Heart left ventricle (tissue), 16 donors: ENCODE results near the gene SH3GL3. TPM values are rescaled to one million over a fixed set of nuclear protein-coding genes. Genes with fewer than 3 reads are reported as not detected.

ENCODE experiments used
- ATAC-seq, 4 donors: fragments of 200-7000 bp; cut with Tn5 transposase; one replicate each; pipeline ENCODE4 v1.9.1; 2020 to 2022; ENCODE audit warnings: moderate library complexity in 4 of 4, mild to moderate bottlenecking in 3 of 4, moderate number of reproducible peaks in 1 of 4
- DNase-seq, 5 donors: peaks; one replicate each; pipeline ENCODE4 v3.0.0-alpha.2; 2020
- H3K27ac ChIP-seq, 12 donors: fragments of 200-600 bp; sonication (generic) in 4 of 12; one replicate each; pipeline versions ENCODE4 v1.5.0 to v1.8.0; 2016 to 2022; ENCODE audit warnings: mild to moderate bottlenecking in 2 of 12
- H3K27me3 ChIP-seq, 9 donors: fragments of 200-600 bp; sonication (generic) in 2 of 9; one replicate each; pipeline versions ENCODE4 v1.5.1 to v1.8.0; 2016 to 2022; ENCODE audit warnings: mild to moderate bottlenecking in 3 of 9
- H3K36me3 ChIP-seq, 9 donors: fragments of 200-600 bp; sonication (generic) in 2 of 9; one replicate each; pipeline versions ENCODE4 v1.5.0 to v1.8.0; 2018 to 2022; ENCODE audit warnings: mild to moderate bottlenecking in 2 of 9
- H3K4me1 ChIP-seq, 12 donors: fragments of 200-600 bp; sonication (generic) in 4 of 12; one replicate each; pipeline versions ENCODE4 v1.5.0 to v1.8.0; 2016 to 2022; ENCODE audit warnings: mild to moderate bottlenecking in 3 of 12
- H3K4me3 ChIP-seq, 12 donors: fragments of 200-600 bp; sonication (generic) in 4 of 12; one replicate each; pipeline versions ENCODE4 v1.5.0 to v1.8.0; 2017 to 2022; ENCODE audit warnings: mild to moderate bottlenecking in 9 of 12, moderate library complexity in 4 of 12
- H3K9me3 ChIP-seq, 12 donors: fragments of 200-600 bp; sonication (generic) in 4 of 12; one replicate each; pipeline versions ENCODE4 v1.5.0 to v1.8.0; 2016 to 2022; ENCODE audit warnings: mild to moderate bottlenecking in 1 of 12
- POLR2A ChIP-seq, 2 donors: fragments of 450-650 bp; IDR thresholded peaks; one replicate each; pipeline ENCODE4 v1.6.1; 2017; ENCODE audit warnings: antibody characterized with exemption in 2 of 2, mild to moderate bottlenecking in 2 of 2, moderate library complexity in 2 of 2
- WGBS, 4 donors: extraction: QIAGEN DNeasy Blood & Tissue Kit in 2 of 4; methylation state at CpG; one replicate each; pipeline versions ENCODE4 v1.1.5 to v1.1.7; 2013 to 2018; 5-methylcytosine and 5-hydroxymethylcytosine counted together
- intact Hi-C, 10 donors: fragments of 100-400 bp; cut with DNase I; formaldehyde crosslinking; loops; one replicate each; pipeline versions ENCODE4 v1.11.1 to v1.14.2; 2022
- polyA plus RNA-seq, 2 donors: library from polyadenylated mRNA; stranded (reverse); fragments of 200-250 nt; gene quantifications; one replicate each; pipeline ENCODE4 v1.2.3, GENCODE V29; 2013
- total RNA-seq, 9 donors: library from RNA; depleted of rRNA in 2 of 9; stranded (reverse); fragments of >200 nt in 2 of 9; fragmentation: NEBNext Ultra II Directional in 3 of 9; extraction: Animal tissue kit (Norgen Biotek cat#: 25700) in 3 of 9; gene quantifications; one replicate each; pipeline versions ENCODE4 v1.1.0 to v1.2.4, GENCODE V29; 2016 to 2023
- TF ChIP-seq, protein P1 (sequence below), 12 donors: fragments of 200-600 bp; sonication (generic) in 4 of 12; IDR thresholded peaks; one replicate each; pipeline versions ENCODE4 v1.5.0 to v1.8.0; 2018 to 2022; ENCODE audit warnings: antibody characterized with exemption in 12 of 12, mild to moderate bottlenecking in 5 of 12
- donor health status: ischemic (EF 13 %, LVEDD 7.1; RV severe dilation, severe dysfunction).
- donor health status: healthy with polysubstance abuse.
- donor health status: DM: no; HTN: yes; CAD: no.
- donor health status: DM: no; HTN: no; CAD: no.
- donor health status: ischemic (EF 25% LVEDD 6.9; RV normal size, moderate dysfunction).
- donor health status: ischemic (EF 25% LVEDD 5.7; RV mildly dilated, moderate dysfunction).
- donor health status: healthy.
- donor health status: DM: yes; HTN: yes; CAD: no.
- donor health status: ischemic (EF 35%, LVEDD 5.7; RV mildly dilated, moderate dysfunction).
- donor health status: nonischemic (EF 11% LVEDD 7.7; RV severe dilation, severe dysfunction).
- donor health status: DM: yes; HTN: yes; CAD: no.
- donor health status: PGD.
- donor health status: ischemic (EF 29% LVEDD 5.4; RV normal size, mild dysfunction).
- donor health status: nonischemic (EF 23%, LVEDD 6.1; RV moderate dilation, normal function).

SH3GL3 gene
- total and polyA plus RNA-seq, 11 donors = 0.91 TPM; not detected in 10

DNA sequence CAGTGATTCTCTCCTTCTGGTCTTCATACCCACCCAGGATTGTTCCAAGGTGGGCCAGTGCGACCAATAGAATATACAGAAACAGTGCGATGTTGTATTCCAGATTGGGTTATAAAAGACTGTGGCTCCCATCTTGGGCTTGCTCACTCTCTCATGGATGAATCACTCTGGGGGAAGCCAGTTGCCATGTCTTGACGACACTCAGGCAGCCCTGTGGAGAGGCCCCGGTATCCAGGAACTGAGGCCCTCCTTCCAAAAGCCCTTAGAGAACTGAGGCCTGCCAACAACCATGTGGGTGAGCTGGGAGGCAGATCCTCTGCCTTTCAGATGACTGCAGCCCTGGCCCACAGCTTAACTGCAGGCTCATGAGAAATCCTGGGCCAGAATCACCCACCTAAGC is 57.2 kb downstream of the SH3GL3 start:
- Histone ChIP-seq H3K27ac (no peak overlapping the region), H3K36me3 (no peaks in the 10 kb centered on the region), H3K4me1 (no peaks in the 10 kb centered on the region), H3K9me3 (no peaks in the 10 kb centered on the region), H3K27me3 (no peaks in the 10 kb centered on the region), H3K4me3 (no peak overlapping the region)
- DNase-seq (no peak), ATAC-seq (no peak)
- intact Hi-C loops = no loop called here
- no peak for TF ChIP-seq POLR2A (IDR thresholded peaks at IDR 0.05)
- TF ChIP-seq, protein P1, sequence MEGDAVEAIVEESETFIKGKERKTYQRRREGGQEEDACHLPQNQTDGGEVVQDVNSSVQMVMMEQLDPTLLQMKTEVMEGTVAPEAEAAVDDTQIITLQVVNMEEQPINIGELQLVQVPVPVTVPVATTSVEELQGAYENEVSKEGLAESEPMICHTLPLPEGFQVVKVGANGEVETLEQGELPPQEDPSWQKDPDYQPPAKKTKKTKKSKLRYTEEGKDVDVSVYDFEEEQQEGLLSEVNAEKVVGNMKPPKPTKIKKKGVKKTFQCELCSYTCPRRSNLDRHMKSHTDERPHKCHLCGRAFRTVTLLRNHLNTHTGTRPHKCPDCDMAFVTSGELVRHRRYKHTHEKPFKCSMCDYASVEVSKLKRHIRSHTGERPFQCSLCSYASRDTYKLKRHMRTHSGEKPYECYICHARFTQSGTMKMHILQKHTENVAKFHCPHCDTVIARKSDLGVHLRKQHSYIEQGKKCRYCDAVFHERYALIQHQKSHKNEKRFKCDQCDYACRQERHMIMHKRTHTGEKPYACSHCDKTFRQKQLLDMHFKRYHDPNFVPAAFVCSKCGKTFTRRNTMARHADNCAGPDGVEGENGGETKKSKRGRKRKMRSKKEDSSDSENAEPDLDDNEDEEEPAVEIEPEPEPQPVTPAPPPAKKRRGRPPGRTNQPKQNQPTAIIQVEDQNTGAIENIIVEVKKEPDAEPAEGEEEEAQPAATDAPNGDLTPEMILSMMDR (IDR thresholded peaks at IDR 0.05) = no peak
- 70 to 74% (median 71%) methylated on average over 4 of the region's 4 CpGs for WGBS, 4 donors

DNA sequence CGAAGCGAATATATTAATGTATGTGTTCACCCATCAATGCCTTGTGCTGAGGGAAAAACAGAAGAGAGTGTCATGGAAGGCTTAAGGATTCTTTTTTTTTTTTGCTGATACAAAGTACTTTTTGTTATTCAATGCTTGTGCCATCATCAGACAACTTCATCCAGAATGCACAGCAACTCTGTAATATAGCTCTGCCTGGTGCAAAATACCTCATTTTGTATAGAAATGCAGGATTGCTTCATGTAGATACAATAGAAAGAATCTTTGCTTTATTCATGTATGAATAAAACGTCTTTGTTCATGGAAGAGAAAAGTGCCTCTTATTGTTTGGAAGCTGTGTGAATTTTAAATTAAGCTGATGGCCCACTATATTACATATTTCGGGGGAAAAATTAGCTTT is 62.9 kb downstream of the SH3GL3 start:
- Histone ChIP-seq H3K27me3 (no peaks in the 10 kb centered on the region), H3K27ac (no peak overlapping the region), H3K4me3 (no peak overlapping the region), H3K4me1 (no peaks in the 10 kb centered on the region), H3K36me3 (no peaks in the 10 kb centered on the region), H3K9me3 (no peaks in the 10 kb centered on the region)
- no peak for ATAC-seq
- DNase-seq = no peak
- 86 to 93% (median 89%) methylated on average over 4 of the region's 4 CpGs for WGBS, 4 donors
- TF ChIP-seq, protein P1 (IDR thresholded peaks at IDR 0.05) = no peak
- TF ChIP-seq POLR2A (IDR thresholded peaks at IDR 0.05) = no peak
- intact Hi-C loops = no loop called here

DNA sequence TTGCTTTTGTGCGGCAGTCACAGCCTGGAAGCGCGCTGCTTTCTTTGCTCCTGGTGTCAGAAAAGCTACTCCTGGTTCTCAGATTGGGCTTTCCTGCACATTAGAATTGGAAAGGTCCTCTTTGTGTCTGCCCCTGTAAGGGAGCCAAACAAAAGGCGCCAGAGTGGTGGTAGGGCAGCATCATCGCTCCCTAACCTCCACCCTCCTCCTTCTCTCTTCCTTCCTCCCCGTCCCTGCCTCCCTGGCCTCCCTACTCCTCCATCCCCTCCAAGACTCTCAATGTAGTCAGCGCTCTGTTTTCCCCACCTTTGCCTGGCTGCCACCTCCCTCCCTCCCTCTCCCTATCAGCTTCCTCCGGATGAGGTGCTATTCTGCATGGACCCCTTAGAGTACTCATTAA is 65.3 kb downstream of the SH3GL3 start:
- DNase-seq (no peak), ATAC-seq (no peak)
- no peak overlapping the region for H3K27ac ChIP-seq
- TF ChIP-seq POLR2A (IDR thresholded peaks at IDR 0.05) = no peak
- TF ChIP-seq, protein P1 (IDR thresholded peaks at IDR 0.05) = no peak
- H3K36me3 ChIP-seq = no peaks in the 10 kb centered on the region
- no peaks in the 10 kb centered on the region for H3K4me1 ChIP-seq
- peaks cover 0 to 9% (median 0%) of the 10 kb centered on the region in 9 donors for H3K27me3 ChIP-seq
- H3K9me3 ChIP-seq = no peaks in the 10 kb centered on the region
- 61 to 73% (median 68%) methylated on average over 8 of the region's 8 CpGs for WGBS, 4 donors
- H3K4me3 ChIP-seq = no peak overlapping the region
- intact Hi-C loops = no loop called here

DNA sequence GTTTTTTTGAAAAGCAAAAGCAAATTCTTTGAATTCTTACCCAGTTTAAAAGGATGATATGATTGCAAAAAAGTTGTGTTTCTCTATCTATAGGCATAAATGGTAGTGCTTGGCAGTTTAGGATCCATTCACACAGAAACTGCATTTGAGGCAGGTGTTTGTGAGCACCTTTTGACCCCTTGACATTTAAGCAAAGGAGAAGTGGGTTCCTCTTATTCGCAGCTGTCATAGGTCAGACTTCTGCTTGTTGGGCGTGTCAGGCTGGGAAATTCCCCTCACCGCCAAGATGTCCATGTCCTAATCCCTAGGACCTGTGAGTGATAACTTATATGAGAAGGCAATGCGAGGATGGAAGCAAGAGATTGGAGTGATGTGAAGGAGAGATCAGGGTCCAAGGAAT is 67.4 kb downstream of the SH3GL3 start:
- TF ChIP-seq, protein P1 (IDR thresholded peaks at IDR 0.05) = no peak
- TF ChIP-seq POLR2A (IDR thresholded peaks at IDR 0.05) = no peak
- peaks cover 0 to 10% (median 0%) of the 10 kb centered on the region in 9 donors for H3K27me3 ChIP-seq
- no peak for DNase-seq
- no peaks in the 10 kb centered on the region for H3K9me3 ChIP-seq
- intact Hi-C loops = no loop called here
- WGBS, 4 donors = 80 to 87% (median 86%) methylated on average over 4 of the region's 4 CpGs
- ATAC-seq = no peak
- no peaks in the 10 kb centered on the region for H3K36me3 ChIP-seq
- H3K27ac ChIP-seq = no peak overlapping the region
- no peak overlapping the region for H3K4me3 ChIP-seq
- H3K4me1 ChIP-seq = no peaks in the 10 kb centered on the region
